Fibroblast of skin of left biceps (primary cell): ENCODE results near the gene EVA1C.
A peak's percentile ranks its signal among the peaks of the same experiment; 100 is the strongest.
"Not testable (repeated sequence)": the region's sequence is repeated elsewhere in the genome, so short reads cannot be mapped to it uniquely, and the experiment has no call there.

Experiments
- DNase-seq, 2 experiments: peaks; one replicate each; pipeline ENCODE4 v3.0.0-alpha.2; 2013; ENCODE audit warnings: low read depth in 2 of 2

The EVA1C gene

GRCh38 chr21:32499249-32500055, 86.9 kb downstream of the EVA1C start:
- no peak for DNase-seq

- not testable (repeated sequence) for DNase-seq
Observed at GRCh38 chr21:32503641-32504040, 91.1 kb downstream of the EVA1C start.

DNA sequence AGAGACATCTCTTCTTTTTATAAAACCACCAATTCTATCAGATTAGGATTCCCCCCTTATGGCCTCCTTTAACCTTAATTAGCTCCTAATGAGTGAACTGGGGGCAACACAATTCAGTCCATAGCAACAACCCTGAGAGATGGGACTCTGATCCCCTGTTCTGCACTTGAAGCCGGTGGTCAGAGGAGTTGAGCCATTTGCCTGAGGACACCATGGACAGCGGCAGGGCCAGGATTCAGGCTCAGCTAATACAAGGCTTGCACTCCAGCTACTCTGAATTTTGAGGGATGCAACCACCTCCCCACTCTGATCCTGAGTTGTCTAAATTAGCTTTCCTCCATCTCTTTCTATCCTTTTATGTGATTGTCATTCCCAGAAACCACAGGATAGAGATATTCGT, 93.3 kb downstream of the EVA1C start:
- DNase-seq: not testable (repeated sequence)

DNA sequence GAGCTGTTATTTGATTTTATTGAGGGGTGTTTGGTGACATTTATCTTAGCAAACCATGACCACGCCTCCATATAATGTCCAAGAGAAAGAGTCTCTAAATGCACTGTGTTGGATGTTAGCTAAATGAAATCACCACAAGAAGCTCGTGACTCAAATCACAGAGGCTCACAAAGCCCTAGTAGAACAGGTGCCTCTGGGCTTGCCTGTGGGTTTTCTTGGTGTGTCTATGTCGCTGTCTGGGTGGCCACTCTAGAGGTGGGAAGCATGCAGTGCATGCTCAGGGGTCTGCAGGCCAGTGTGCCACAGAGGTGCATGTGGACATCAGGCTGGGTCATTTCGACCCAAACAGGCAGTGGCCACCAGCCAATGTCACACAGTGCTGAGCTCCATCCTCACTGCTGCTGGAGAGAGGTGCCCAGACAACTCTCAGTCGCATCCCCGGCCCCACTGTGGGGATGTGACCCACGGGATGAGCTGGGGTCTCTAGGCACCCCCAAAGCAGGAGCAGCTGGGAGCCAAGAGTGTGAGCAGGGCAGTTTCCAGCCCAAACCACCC, 94.0 kb downstream of the EVA1C start:
- DNase-seq: not testable (repeated sequence)

DNA sequence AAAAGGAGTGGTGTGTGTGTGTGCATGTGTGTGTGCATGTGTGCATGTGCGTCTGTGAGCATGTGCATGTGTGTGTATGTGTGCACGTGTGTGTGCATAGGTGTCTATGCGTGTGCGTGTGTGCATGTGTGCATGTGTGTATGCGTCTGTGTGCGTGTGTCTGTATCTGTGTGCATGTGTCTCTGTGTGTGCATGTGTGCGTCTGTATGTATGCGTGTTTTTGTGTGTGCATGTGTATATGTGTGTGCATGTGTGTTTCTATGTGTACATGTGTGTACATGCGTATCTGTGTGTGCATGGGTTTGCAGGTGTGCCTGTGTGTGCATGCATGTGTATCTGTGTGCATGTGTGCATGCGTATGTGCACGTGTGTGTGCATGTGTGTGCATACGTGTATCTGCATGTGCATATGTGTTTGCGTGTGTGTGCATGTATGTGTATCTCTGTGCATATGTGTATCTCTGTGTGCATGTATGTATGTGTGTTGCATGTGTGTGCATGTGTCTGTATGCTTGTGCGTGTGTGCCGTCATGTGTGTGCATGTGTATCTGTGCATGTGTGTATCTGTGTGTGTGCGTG, 94.9 kb downstream of the EVA1C start:
- DNase-seq: no peak

DNA sequence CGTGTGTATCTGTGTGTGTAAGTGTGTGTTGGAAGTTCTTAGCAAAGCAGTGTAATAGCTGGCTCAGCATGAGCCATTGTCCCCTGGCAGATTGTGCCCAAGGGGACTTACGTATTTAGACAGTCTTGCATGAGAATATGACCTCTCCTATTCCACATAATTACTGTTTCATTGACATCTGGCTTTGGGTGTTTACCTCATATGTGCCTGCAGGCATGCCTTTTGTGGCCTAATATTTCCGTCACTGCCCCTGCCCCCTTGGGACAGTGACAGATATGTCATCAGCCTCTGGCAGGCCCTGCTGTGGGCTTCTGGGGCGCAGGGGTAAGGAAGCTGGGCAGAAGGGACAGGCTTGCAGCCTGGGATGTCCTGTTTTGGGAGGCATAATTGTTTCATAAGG, 95.5 kb downstream of the EVA1C start:
- not testable (repeated sequence) for DNase-seq

GRCh38 chr21:32508558-32508957, 96.1 kb downstream of the EVA1C start:
- DNase-seq: no peak

DNA sequence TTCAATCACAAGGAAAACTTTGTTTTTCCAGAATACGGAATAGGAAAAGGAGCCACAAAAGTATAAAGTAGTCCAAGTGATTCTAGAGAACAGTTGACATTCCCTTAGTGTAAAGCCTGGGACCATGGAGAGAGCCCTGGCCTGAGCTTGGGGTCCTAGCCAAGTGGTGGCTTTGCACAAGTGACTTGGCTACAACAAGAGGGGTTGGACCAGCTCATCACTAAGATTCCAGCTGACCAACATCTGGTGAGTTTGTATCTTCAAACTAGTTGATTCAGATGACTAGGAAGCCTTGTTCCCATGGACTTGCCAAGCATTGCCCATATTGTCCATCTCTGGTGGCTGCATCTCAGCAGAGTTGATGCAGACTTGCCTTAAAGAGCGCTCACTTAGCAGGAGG, 96.5 kb downstream of the EVA1C start:
- not testable (repeated sequence) for DNase-seq

DNA sequence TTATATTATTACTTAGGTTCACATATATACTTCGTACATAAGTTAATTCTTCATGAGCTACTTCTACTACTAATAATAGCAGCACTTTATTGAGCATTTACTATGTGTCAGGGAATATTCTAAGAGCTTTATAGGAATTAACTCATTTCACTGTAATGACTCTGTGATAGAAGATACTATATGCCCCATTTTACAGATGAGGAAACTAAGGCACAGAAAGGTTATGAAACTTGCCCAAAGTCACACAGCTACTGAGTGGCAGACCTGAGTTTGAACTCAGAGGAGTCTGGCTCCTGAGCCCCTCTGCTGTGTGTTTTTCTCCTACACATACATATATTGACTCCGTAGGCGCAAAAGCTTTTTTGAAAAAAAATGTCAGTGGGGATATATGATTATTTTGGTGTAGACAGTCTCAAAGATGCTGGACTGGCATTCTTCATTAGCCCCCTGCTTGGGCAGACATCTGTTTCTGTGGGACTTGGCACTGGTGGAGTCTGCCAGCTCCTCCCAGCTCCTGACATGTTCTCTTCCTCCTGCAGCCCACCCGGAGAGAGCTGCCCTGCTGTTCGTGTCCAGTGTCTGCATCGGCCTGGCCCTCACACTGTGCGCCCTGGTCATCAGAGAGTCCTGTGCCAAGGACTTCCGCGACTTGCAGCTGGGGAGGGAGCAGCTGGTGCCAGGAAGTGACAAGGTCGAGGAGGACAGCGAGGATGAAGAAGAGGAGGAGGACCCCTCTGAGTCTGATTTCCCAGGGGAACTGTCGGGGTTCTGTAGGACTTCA, 102.0 kb downstream of the EVA1C start:
- DNase-seq: no peak

DNA sequence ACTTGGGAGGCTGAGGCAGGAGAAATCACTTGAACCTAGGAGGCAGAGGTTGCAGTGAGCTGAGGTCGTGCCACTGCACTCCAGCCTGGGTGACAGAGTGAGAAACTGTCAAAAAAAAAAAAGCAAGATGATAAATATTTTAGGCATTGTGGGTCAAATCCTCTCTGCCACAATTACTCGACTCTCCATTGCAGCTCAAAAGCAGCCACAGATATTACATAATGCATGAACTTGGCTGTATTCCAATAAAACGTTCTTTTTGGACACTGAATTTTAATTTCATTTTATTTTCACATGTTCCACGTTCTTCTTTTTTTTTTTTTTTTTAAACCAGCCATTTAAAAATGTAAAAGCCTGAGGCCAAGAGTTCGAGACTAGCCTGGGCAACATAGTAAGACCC, 103.4 kb downstream of the EVA1C start:
- no peak for DNase-seq

DNA sequence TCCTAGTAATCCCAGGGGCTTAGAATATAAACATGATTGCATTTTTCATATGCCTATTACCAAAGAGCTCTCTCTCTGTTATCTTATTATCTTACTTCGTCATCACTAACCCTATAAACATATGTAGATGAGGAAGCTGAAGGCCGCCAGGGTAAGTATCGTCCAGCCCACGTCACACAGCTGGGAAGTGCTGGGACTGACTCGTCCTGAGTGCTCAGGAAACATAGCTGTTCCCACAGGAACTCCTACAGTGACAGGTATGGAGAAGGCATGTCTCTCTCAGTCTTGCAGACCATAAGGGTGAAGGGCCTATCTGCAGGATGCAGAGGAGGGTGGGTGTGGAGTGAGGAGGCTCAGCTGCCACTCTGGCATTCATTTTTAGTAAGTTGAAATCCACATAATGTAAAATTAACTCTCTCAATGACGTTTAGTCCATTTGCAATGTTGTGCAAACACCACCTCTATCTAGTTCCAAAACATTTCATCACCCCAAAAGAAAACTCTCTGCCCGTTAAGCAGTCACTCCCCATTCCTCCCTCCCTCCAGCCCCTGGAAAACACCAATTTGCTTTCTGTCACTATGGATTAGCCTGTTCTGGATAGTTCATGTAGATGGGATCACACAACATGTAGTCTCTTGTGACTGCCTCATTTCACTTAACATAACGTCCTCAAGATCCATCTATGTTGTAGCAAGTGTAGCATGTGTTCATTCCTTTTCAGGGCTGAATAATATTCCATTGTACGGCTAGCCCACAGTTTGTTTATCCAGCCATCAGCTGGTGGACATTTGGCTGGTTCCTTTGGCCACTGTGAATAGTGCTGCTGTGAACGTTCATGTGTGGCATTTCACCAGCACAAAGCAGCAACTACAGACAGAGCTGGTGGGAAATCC, 104.5 kb downstream of the EVA1C start:
- no peak for DNase-seq

DNA sequence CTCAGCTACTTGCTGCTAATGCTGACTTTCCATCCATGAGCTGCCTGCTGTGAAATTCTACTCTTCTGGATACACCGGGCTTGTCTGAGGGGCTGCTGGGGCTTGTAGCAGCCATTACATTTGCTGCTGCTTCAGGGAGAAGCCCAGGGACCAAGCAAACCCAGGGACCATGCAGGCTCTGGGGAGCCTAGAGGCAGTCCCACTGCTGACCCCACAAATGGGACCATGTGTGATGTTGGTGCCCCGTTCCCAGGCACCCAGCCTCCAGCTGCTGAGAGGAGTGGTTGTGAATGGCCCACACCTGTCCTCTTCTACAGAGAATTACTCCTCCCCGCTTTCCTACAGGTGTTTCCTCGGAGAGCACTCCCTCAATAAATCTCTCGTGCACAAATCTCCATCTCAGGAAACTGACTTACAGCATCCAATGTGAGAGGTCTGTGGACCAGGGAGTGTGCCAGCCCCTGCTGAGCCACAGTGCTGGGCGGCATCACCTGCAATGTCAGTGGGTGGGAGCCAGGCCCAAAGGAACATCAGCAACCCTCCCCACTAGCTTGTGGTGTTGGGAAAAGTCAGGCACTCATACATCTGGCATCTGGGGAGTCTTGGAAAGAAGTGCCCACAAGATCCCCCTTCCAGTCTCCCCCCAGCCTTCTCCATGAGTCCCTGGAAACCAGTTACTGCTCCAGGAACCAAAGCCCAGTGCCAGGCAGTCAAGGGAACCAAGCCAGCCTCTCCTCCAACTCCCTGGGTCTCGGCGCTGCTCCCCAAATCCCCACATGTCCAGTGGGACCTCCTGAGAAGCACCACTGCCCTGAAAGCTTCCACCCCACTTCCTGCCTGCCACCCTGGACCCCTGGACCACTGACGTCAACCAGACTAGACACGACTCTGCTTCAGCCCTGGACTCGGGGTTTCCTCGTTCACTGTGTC, 107.7 kb downstream of the EVA1C start:
- DNase-seq: no peak

DNA sequence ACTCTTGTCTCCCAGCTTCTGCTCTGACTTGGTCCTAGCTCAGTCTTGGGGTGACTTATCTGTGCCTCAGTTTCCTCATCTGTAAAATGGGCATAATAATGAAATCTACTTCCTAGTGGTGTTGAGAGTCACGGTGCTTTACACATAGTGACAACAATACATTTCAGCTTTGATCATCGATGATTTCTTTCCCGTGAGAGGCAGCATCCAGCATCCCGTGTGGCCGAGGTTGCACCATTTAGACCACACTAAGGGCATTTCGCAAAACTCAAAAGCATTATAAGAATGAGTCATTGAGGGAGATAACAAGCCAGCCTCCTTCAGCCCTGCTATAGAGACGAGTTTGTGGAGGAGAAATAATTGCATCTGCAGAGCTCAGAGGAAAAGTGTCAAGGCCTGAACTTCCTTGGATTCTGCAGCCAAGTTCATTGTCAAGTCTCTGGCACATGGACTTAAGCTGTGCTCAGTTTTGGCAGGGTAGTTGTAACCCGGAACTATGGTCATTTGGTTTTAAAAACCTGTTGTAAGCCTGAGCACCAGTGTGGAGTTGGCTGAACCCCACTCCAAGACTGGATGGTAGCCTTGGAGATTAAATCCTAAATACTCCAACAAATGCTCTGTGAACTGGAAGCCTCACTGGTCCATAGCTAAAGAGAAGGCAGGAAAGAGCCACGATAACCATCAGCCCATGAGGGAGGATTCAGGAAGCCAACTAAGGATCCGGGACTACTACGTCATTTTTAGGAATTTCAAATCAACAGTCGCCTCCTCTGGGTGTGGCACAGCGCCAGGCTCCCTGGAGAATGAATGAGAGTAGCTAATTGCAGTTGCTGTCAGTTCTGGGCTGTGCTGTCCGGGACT, 108.6 kb downstream of the EVA1C start:
- peak; percentile 42 to 57 for DNase-seq

DNA sequence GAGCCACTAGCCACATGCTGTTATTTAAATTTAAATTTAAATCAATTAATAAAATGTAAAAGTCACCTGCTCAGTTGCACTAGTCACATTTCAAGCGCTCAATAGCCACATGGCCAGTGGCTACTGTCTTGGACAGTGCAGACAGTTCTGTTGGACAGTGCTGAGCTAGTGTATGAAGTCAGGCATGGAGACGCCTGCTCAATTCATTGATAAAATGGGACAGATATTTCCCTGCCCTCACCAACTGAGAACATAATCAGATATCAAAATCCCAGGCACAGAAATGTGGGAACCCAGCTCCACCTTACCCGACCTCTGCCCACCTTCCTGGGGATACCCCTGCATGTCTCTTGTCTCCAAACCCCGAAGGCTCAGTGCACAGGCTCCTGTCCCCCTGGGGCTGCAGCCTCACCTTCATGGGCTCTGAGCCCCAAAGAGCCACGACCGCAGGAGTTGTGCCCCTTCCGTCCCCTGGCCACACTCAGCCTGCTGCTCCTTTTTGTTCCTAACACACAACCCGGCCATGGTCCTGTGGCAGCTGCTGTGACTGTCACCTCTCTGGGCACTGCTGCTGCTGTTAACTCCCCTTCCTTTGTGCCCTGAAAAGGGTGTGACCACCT, 109.3 kb downstream of the EVA1C start:
- no peak for DNase-seq

DNA sequence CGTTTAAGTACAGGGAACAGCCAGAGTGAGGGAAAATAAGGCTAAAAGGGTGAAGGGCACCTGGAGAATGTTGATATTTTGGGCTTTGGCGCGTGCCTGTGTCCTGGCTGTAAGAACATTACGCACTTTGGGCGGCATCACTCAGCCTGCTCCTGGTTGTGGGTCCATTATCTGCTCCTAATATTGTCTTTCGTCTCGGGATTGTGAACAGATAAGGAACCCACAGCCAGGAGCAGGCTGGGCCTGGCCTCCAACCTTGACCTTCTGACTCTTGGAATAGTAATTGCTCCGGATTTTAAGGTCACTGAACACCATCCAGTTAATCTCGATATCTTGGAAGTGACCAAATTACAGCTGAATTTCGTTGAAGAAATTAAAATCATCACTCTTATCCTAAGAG, 111.0 kb downstream of the EVA1C start:
- no peak for DNase-seq

- DNase-seq: peak in 1 of 2 experiments; percentile 14
Observed at GRCh38 chr21:32523988-32524719, 111.6 kb downstream of the EVA1C start.

DNA sequence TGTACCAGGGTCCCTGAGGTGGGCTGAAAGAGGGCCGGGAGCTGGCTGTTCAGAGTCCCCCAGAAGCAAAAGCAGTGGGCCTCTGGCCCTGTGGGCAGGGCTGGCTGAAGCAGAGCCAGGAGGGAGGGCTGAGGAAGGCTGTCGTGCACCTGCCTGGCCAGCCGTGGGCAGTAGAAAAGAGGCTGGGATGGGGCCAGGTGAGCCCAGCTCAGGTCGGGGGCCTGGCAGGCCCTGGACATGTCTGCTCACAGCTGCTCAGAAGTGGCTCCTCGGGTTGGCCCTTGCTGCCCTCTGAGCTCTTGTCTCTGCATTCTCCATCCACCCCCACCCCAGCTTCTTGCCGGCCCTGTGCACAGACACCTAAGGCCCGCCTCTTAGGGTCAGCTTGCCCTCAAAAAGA, 112.8 kb downstream of the EVA1C start:
- DNase-seq: no peak

- DNase-seq: no peak
Observed at GRCh38 chr21:32529679-32530078, 117.2 kb downstream of the EVA1C start.
